Measurements from ENCODE around the gene INPP5K.

- TF ChIP-seq ZNF449 (tag by site-specific recombination; IDR thresholded peaks at IDR 0.05) (0 out of 2 replicates have a peak, but pooled peaks have one; percentile 19), ZNF549 (tag by site-specific recombination; IDR thresholded peaks at IDR 0.05) (no peak), ZNF292 (tag by site-specific recombination; IDR thresholded peaks at IDR 0.05; ENCODE audit: borderline replicate concordance, low read depth) (no peak), ZNF132 (tag by site-specific recombination; IDR thresholded peaks at IDR 0.05; ENCODE audit: borderline replicate concordance) (no peak), ZNF629 (tag by site-specific recombination; IDR thresholded peaks at IDR 0.05) (no peak), BCL11B (tag by site-specific recombination; IDR thresholded peaks at IDR 0.05; ENCODE audit: low read depth) (no peak), OVOL3 (tag by site-specific recombination; IDR thresholded peaks at IDR 0.05) (no peak), PBX3 (CRISPR knock-in tag; IDR thresholded peaks at IDR 0.05) (no peak), YY1 (tag by site-specific recombination; IDR thresholded peaks at IDR 0.05) (no peak)
- TF ChIP-seq, protein P1, sequence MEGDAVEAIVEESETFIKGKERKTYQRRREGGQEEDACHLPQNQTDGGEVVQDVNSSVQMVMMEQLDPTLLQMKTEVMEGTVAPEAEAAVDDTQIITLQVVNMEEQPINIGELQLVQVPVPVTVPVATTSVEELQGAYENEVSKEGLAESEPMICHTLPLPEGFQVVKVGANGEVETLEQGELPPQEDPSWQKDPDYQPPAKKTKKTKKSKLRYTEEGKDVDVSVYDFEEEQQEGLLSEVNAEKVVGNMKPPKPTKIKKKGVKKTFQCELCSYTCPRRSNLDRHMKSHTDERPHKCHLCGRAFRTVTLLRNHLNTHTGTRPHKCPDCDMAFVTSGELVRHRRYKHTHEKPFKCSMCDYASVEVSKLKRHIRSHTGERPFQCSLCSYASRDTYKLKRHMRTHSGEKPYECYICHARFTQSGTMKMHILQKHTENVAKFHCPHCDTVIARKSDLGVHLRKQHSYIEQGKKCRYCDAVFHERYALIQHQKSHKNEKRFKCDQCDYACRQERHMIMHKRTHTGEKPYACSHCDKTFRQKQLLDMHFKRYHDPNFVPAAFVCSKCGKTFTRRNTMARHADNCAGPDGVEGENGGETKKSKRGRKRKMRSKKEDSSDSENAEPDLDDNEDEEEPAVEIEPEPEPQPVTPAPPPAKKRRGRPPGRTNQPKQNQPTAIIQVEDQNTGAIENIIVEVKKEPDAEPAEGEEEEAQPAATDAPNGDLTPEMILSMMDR (tag by site-specific recombination; IDR thresholded peaks at IDR 0.05), result no peak
- TF ChIP-seq, protein P2, sequence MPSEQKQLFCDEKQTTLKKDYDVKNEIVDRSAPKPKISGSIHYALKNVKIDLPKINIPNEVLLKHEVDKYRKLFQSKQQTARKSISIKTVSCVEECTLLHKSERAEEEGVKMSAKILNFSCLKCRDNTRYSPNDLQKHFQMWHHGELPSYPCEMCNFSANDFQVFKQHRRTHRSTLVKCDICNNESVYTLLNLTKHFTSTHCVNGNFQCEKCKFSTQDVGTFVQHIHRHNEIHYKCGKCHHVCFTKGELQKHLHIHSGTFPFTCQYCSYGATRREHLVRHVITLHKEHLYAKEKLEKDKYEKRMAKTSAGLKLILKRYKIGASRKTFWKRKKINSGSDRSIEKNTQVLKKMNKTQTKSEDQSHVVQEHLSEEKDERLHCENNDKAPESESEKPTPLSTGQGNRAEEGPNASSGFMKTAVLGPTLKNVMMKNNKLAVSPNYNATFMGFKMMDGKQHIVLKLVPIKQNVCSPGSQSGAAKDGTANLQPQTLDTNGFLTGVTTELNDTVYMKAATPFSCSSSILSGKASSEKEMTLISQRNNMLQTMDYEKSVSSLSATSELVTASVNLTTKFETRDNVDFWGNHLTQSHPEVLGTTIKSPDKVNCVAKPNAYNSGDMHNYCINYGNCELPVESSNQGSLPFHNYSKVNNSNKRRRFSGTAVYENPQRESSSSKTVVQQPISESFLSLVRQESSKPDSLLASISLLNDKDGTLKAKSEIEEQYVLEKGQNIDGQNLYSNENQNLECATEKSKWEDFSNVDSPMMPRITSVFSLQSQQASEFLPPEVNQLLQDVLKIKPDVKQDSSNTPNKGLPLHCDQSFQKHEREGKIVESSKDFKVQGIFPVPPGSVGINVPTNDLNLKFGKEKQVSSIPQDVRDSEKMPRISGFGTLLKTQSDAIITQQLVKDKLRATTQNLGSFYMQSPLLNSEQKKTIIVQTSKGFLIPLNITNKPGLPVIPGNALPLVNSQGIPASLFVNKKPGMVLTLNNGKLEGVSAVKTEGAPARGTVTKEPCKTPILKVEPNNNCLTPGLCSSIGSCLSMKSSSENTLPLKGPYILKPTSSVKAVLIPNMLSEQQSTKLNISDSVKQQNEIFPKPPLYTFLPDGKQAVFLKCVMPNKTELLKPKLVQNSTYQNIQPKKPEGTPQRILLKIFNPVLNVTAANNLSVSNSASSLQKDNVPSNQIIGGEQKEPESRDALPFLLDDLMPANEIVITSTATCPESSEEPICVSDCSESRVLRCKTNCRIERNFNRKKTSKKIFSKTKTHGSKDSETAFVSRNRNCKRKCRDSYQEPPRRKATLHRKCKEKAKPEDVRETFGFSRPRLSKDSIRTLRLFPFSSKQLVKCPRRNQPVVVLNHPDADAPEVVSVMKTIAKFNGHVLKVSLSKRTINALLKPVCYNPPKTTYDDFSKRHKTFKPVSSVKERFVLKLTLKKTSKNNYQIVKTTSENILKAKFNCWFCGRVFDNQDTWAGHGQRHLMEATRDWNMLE (tag by site-specific recombination; conservative IDR thresholded peaks at IDR 0.05; ENCODE audit: low read depth), result no peak
Measured at GRCh38 chr17:1484676-1485422, 31.6 kb downstream of the INPP5K start.

All from HEK293 (cell line).